ENCODE data around the gene CCL15.
A peak's percentile ranks its signal among the peaks of the same experiment; 100 is the strongest.

The CCL15 gene

DNA sequence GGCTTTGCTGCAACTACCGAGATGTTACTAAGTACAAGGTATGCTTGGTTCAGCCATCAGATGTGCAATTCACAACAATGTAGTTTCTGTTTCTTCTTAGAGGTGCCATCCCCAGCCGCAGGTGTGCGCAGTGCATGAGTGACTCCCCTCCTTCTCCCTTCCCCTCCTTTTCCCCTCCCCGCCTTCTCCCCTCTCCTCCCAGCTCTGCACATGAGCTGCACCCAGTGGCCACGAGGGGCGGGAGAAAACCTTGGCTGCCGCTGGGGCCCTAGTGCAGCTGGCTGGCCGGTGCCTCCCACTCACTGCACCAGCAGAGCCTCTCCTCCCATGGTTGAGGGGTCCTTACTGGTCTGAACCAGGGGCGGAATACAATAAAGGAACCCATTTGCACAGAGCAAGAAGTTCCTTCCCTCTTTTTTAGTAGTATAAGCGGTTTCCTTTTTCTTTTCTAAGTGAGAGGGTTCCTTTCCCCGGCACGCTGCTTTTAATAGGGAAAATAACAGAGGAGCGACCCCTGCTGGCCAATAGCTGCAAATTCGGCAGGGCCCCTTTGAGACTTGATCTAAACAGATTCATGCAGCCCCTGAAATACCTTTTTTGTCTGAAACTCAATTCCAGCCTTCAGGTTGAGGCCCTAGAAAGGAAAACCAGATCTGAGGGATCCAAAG is 7.8 kb upstream of the CCL15 start:
- H3K27ac ChIP-seq (ENCODE audit: insufficient read depth in 1 of 2, low read depth in 1 of 2, low read length in 2 of 2, poor library complexity in 1 of 2, severe bottlenecking in 2 of 2), result no peak overlapping the region
- ChIA-PET POLR2A (no interaction called here), CTCF (no interaction called here)
- no peaks in the 10 kb centered on the region for H3K36me3 ChIP-seq (ENCODE audit: control insufficient read depth in 4 of 4, insufficient read depth in 4 of 4, low read length in 3 of 4)
- DNase-seq, result no peak
- H3K4me1 ChIP-seq (ENCODE audit: control extremely low read depth in 1 of 4, control insufficient read depth in 4 of 4, insufficient read depth in 4 of 4, low read length in 3 of 4), result peaks cover 1 to 10% (median 2%) of the 10 kb centered on the region in 4 experiments
- no peaks in the 10 kb centered on the region for H3K27me3 ChIP-seq (replicated peaks in 2 of 5; ENCODE audit: control insufficient read depth in 4 of 5, insufficient read depth in 5 of 5, low read length in 4 of 5)
- peaks cover 1 to 21% (median 9%) of the 10 kb centered on the region in 5 experiments for H3K9me3 ChIP-seq (ENCODE audit: control extremely low read depth in 1 of 5, control insufficient read depth in 4 of 5, insufficient read depth in 2 of 5, low read depth in 1 of 5, low read length in 4 of 5)
- 96% methylated on average over 11 of the region's 14 CpGs for WGBS (ENCODE audit: insufficient coverage)
- peak overlapping the region in 1 of 7 experiments; percentile 13 for H3K4me3 ChIP-seq (ENCODE audit: control insufficient read depth in 1 of 7, extremely low read depth in 1 of 7, insufficient read depth in 4 of 7, low read depth in 2 of 7, low read length in 6 of 7)

DNA sequence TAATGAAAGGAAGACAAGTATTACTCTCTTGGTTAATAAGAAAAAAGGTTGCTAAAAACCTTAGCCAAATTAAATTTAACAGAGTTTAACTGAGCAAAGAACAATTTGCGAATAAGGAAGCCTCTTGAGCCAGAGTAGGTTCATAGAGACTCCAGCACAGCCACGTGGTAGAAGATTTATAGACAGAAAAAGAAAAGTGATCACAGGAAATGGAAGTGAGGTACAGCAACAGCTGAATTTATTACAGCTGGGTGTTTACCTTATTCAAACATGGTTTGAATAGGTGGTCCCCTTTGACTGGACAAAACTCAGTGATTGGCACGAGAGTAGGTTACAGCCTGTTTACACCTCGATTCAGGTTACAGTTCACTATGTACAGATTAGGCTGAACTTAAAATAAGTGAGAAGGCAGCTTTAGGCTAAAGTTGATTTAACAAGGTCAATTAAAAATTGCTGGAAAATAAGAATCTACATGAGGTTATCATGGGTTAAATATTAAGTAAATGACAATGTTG is 3.3 kb upstream of the CCL15 start:
- Histone ChIP-seq H3K36me3 (ENCODE audit: control insufficient read depth in 4 of 4, insufficient read depth in 4 of 4, low read length in 3 of 4) (no peaks in the 10 kb centered on the region), H3K9me3 (ENCODE audit: control extremely low read depth in 1 of 5, control insufficient read depth in 4 of 5, insufficient read depth in 2 of 5, low read depth in 1 of 5, low read length in 4 of 5) (peaks cover 0 to 11% (median 3%) of the 10 kb centered on the region in 5 experiments), H3K4me1 (ENCODE audit: control extremely low read depth in 1 of 4, control insufficient read depth in 4 of 4, insufficient read depth in 4 of 4, low read length in 3 of 4) (peaks cover 2 to 13% (median 4%) of the 10 kb centered on the region in 4 experiments), H3K27ac (ENCODE audit: insufficient read depth in 1 of 2, low read depth in 1 of 2, low read length in 2 of 2, poor library complexity in 1 of 2, severe bottlenecking in 2 of 2) (peak overlapping the region in 1 of 2 experiments; percentile 55), H3K4me3 (ENCODE audit: control insufficient read depth in 1 of 7, extremely low read depth in 1 of 7, insufficient read depth in 4 of 7, low read depth in 2 of 7, low read length in 6 of 7) (no peak overlapping the region), H3K27me3 (replicated peaks in 2 of 5; ENCODE audit: control insufficient read depth in 4 of 5, insufficient read depth in 5 of 5, low read length in 4 of 5) (no peaks in the 10 kb centered on the region)
- POLR2A ChIA-PET, result interaction anchor here (0.7 kb wide), 1 partner anchor 12 kb away, joined by 8 read pairs; no protein-coding TSS in a partner anchor
- peak; percentile 9 to 63 (median 37) for DNase-seq
- CTCF ChIA-PET, result interaction anchor here (1.0 to 3.4 kb wide), 7 partner anchors 15 to 145 kb away, joined by 3 to 17 read pairs (median 4); no protein-coding TSS in a partner anchor
- WGBS (ENCODE audit: insufficient coverage), result 4% methylated on average over 4 of the region's 4 CpGs

DNA sequence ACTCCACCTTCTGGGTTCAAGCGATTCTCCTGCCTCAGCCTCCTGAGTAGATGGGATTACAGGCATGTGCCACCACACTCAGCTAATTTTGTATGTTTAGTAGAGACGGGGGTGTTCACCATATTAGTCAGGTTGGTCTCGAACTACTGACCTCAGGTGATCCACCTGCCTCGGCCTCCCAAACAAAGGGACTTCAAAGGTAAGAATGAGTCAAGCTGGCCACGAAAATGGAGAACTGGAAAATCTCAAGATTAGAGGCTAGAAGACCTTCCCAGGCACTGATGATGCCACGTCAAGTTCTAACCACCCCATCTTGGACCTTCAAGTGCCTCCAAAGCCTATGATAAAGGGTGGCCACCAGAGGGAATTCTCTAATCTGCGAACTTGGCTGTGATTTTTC is 1.3 kb upstream of the CCL15 start:
- POLR2A ChIA-PET, result no interaction called here
- 91% methylated on average over 6 of the region's 7 CpGs for WGBS (ENCODE audit: insufficient coverage)
- Histone ChIP-seq H3K27me3 (replicated peaks in 2 of 5; ENCODE audit: control insufficient read depth in 4 of 5, insufficient read depth in 5 of 5, low read length in 4 of 5) (no peaks in the 10 kb centered on the region), H3K9me3 (ENCODE audit: control extremely low read depth in 1 of 5, control insufficient read depth in 4 of 5, insufficient read depth in 2 of 5, low read depth in 1 of 5, low read length in 4 of 5) (no peaks in the 10 kb centered on the region), H3K36me3 (ENCODE audit: control insufficient read depth in 4 of 4, insufficient read depth in 4 of 4, low read length in 3 of 4) (no peaks in the 10 kb centered on the region), H3K27ac (ENCODE audit: insufficient read depth in 1 of 2, low read depth in 1 of 2, low read length in 2 of 2, poor library complexity in 1 of 2, severe bottlenecking in 2 of 2) (no peak overlapping the region), H3K4me3 (ENCODE audit: control insufficient read depth in 1 of 7, extremely low read depth in 1 of 7, insufficient read depth in 4 of 7, low read depth in 2 of 7, low read length in 6 of 7) (no peak overlapping the region), H3K4me1 (ENCODE audit: control extremely low read depth in 1 of 4, control insufficient read depth in 4 of 4, insufficient read depth in 4 of 4, low read length in 3 of 4) (peaks cover 2 to 13% (median 4%) of the 10 kb centered on the region in 4 experiments)
- CTCF ChIA-PET, result interaction anchor here (1.4 kb wide), 1 partner anchor 37 kb away, joined by 3 read pairs; no protein-coding TSS in a partner anchor
- DNase-seq, result no peak

DNA sequence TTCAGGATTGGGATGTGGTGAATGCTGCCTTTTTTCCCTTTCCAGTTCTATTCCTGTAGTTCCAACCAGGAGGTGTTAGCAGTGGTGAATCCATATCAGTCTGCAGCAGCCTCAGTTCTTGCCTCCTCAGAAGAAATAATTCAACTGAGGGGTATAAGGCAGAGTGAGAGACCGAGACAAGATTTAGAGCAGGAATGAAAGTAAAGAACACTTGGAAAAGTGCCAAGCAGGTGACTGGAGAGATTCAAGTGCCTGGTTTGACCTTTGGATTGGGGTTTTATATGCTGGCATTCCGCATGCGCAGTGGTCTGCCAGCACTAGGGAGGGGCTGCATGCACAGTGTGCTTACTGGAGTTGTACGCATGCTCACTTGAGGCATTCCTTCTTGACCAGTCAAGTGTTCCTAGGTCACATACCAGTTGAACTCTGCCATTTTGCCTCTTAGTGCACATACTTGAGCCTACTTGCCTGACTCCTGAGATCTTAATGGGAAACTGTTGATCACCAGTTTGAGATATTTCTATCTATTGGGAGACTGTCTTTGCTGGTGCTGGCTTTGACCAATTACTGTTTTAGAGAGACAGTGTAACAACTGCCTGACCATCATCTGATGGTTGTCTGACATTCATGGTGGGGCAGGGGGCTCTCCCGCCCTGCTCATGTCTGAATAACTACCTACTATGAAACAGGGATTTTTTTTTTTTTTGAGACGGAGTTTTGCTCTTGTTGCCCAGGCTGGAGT is 680 bp upstream of the CCL15 start:
- Histone ChIP-seq H3K4me1 (ENCODE audit: control extremely low read depth in 1 of 4, control insufficient read depth in 4 of 4, insufficient read depth in 4 of 4, low read length in 3 of 4) (peaks cover 2 to 13% (median 4%) of the 10 kb centered on the region in 4 experiments), H3K27me3 (replicated peaks in 2 of 5; ENCODE audit: control insufficient read depth in 4 of 5, insufficient read depth in 5 of 5, low read length in 4 of 5) (no peaks in the 10 kb centered on the region), H3K36me3 (ENCODE audit: control insufficient read depth in 4 of 4, insufficient read depth in 4 of 4, low read length in 3 of 4) (no peaks in the 10 kb centered on the region), H3K9me3 (ENCODE audit: control extremely low read depth in 1 of 5, control insufficient read depth in 4 of 5, insufficient read depth in 2 of 5, low read depth in 1 of 5, low read length in 4 of 5) (no peaks in the 10 kb centered on the region), H3K27ac (ENCODE audit: insufficient read depth in 1 of 2, low read depth in 1 of 2, low read length in 2 of 2, poor library complexity in 1 of 2, severe bottlenecking in 2 of 2) (no peak overlapping the region), H3K4me3 (ENCODE audit: control insufficient read depth in 1 of 7, extremely low read depth in 1 of 7, insufficient read depth in 4 of 7, low read depth in 2 of 7, low read length in 6 of 7) (no peak overlapping the region)
- 90% methylated on average over 5 of the region's 6 CpGs for WGBS (ENCODE audit: insufficient coverage)
- no peak for DNase-seq
- CTCF ChIA-PET, result interaction anchor here (1.1 to 1.4 kb wide), 2 partner anchors 33 to 36 kb away, joined by 3 read pairs; no protein-coding TSS in a partner anchor
- POLR2A ChIA-PET, result no interaction called here

DNA sequence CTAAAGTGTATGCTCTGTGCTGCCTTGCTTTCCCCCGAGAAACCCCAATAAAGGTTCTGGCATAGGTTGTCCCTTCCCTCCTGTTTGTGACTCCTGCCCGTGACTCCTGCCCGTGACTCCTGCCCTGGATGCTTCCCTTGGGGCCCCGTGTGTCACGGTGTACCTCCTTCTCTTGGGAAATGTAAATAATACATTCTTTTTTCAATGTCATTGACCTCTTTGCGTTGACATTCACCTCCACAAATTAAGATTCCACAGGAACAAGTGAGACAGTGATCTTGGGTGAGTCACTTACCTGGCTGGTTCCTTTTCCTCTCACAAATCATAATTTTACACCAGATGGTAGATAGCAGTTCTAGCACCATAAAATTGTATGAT is 632 bp downstream of the CCL15 start:
- no peaks in the 10 kb centered on the region for H3K9me3 ChIP-seq (ENCODE audit: control extremely low read depth in 1 of 5, control insufficient read depth in 4 of 5, insufficient read depth in 2 of 5, low read depth in 1 of 5, low read length in 4 of 5)
- peaks cover 2 to 13% (median 4%) of the 10 kb centered on the region in 4 experiments for H3K4me1 ChIP-seq (ENCODE audit: control extremely low read depth in 1 of 4, control insufficient read depth in 4 of 4, insufficient read depth in 4 of 4, low read length in 3 of 4)
- POLR2A ChIA-PET, result no interaction called here
- CTCF ChIA-PET, result no interaction called here
- 100% methylated on average over 4 of the region's 6 CpGs for WGBS (ENCODE audit: insufficient coverage)
- no peaks in the 10 kb centered on the region for H3K36me3 ChIP-seq (ENCODE audit: control insufficient read depth in 4 of 4, insufficient read depth in 4 of 4, low read length in 3 of 4)
- no peak for DNase-seq
- peaks cover 0 to 3% (median 0%) of the 10 kb centered on the region in 5 experiments for H3K27me3 ChIP-seq (replicated peaks in 2 of 5; ENCODE audit: control insufficient read depth in 4 of 5, insufficient read depth in 5 of 5, low read length in 4 of 5)
- H3K4me3 ChIP-seq (ENCODE audit: control insufficient read depth in 1 of 7, extremely low read depth in 1 of 7, insufficient read depth in 4 of 7, low read depth in 2 of 7, low read length in 6 of 7), result no peak overlapping the region
- H3K27ac ChIP-seq (ENCODE audit: insufficient read depth in 1 of 2, low read depth in 1 of 2, low read length in 2 of 2, poor library complexity in 1 of 2, severe bottlenecking in 2 of 2), result no peak overlapping the region

DNA sequence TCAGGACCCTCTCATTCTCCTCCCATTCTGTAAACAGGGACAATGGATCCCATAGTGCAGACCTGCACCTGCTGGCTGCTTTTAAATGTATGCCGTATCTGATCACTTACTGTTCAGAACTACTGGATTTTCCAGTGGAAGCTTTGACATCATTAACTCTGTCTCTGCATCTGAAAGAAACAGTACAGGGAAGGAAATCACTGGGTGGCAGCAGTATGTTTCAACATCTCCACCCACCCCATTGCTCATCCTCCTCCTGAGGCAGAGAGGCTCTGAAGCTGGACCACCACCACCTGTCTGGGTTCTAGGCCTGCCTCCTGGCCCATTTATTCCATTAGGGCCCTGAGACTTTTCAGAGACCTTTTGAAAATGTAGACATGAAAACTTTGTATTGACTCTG is 2.6 kb downstream of the CCL15 start:
- H3K9me3 ChIP-seq (ENCODE audit: control extremely low read depth in 1 of 5, control insufficient read depth in 4 of 5, insufficient read depth in 2 of 5, low read depth in 1 of 5, low read length in 4 of 5), result peaks cover 0 to 3% (median 0%) of the 10 kb centered on the region in 5 experiments
- WGBS (ENCODE audit: insufficient coverage), result 100% methylated on average over 1 of the region's 1 CpG
- no peaks in the 10 kb centered on the region for H3K36me3 ChIP-seq (ENCODE audit: control insufficient read depth in 4 of 4, insufficient read depth in 4 of 4, low read length in 3 of 4)
- H3K4me3 ChIP-seq (ENCODE audit: control insufficient read depth in 1 of 7, extremely low read depth in 1 of 7, insufficient read depth in 4 of 7, low read depth in 2 of 7, low read length in 6 of 7), result no peak overlapping the region
- H3K27me3 ChIP-seq (replicated peaks in 2 of 5; ENCODE audit: control insufficient read depth in 4 of 5, insufficient read depth in 5 of 5, low read length in 4 of 5), result peaks cover 0 to 3% (median 0%) of the 10 kb centered on the region in 5 experiments
- H3K4me1 ChIP-seq (ENCODE audit: control extremely low read depth in 1 of 4, control insufficient read depth in 4 of 4, insufficient read depth in 4 of 4, low read length in 3 of 4), result peaks cover 0 to under 1% (median 0%) of the 10 kb centered on the region in 4 experiments
- POLR2A ChIA-PET, result no interaction called here
- no peak for DNase-seq
- no peak overlapping the region for H3K27ac ChIP-seq (ENCODE audit: insufficient read depth in 1 of 2, low read depth in 1 of 2, low read length in 2 of 2, poor library complexity in 1 of 2, severe bottlenecking in 2 of 2)
- CTCF ChIA-PET, result interaction anchor here (0.5 kb wide), 1 partner anchor 13 kb away, joined by 3 read pairs; no protein-coding TSS in a partner anchor
